ENCODE data around the gene SLC44A4.
"Not testable (repeated sequence)": the region's sequence is repeated elsewhere in the genome, so short reads cannot be mapped to it uniquely, and the experiment has no call there.

Gene SLC44A4

DNA sequence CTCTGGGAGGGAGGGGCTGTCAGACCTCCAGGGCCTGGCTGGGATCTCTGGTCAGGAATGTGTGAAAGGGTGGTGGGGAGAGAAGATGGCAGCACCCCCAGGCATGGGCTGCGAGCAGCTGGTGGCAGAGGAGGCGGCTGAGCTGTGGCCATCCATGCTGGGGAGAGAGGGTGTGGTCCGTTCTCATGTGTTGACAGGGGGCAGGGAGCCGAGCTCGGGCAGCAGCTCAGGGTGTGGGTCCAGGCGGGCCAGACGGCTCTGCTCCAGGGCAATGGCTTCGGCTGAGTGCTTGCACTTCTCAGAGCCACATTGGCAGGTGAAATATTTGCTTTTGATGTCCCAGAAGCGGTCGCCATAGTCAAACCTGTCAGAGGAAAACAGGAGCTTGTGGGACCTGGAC is 1.1 kb upstream of the SLC44A4 start:
- DNase-seq (ENCODE audit: low read depth, low spot score), result no peak

- DNase-seq (ENCODE audit: low read depth, low spot score), result no peak
These were observed 346 bp upstream of the SLC44A4 start for GRCh38 chr6:31879143-31879542.

DNA sequence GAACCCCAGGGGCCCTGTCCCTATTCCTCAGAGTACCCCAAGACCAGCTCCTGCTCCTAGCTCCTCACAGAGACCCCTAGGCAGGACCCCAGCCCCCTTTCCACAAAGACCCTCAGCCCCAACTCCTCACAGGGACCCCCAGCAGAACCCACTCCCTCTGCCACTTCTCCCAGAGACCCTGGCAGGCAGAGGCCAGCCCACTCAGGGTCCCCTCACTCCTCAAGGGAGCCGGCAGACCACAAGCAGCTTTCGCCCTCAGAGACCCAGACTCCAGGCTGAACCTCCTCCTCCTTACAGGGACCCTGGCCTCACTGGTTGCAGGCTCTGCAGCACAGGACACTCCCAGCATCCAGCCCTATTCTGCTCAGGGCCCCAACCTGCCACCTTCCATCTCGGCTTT is 575 bp downstream of the SLC44A4 start:
- no peak for DNase-seq (ENCODE audit: low read depth, low spot score)

DNA sequence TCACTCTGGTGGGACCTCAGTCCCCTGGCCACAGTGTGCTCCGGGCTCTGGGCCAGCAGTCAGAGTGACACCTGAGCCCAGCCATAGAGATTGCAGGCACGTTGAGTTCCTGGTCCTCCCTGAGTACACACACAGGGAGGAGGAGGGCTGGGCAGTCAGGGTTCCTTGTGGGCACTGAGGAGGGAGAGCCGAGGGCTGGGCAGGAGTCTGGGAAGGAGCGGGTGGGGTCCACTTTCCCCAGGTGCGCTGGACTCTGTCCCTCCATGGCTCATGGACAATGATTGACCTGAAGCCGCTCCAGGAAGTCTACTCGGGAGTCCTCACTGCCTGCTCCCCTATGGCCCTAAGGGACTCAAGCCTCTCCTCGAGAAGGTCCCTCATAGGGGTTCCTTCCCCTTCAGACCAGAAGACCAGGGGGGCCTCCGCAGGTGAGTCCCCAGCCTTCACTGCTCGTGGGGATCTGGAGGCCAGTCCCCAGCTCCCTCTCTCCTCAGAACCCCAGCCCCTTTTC is 1.1 kb downstream of the SLC44A4 start:
- DNase-seq (ENCODE audit: low read depth, low spot score), result no peak

GRCh38 chr6:31877125-31877650 is 1.6 kb downstream of the SLC44A4 start:
- no peak for DNase-seq (ENCODE audit: low read depth, low spot score)

DNA sequence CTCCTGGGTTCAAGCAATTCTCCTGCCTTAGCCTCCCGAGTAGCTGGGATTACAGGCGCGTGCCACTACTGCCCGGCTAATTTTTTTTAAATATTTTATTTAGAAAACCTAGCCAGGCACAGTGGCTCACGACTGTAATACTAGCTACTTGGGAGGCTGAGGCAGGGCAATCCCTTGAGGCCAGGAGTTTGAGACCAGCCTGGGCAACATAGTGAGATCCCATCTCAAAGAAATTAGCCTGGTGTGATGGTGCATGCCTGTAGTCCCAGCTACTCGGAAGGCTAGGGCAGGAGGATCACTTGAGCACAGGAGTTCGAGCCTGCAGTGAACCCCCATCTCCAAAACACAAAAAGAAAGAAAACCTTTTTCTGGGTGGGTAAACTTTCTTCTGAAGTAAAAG is 2.4 kb downstream of the SLC44A4 start:
- DNase-seq (ENCODE audit: low read depth, low spot score), result no peak

DNA sequence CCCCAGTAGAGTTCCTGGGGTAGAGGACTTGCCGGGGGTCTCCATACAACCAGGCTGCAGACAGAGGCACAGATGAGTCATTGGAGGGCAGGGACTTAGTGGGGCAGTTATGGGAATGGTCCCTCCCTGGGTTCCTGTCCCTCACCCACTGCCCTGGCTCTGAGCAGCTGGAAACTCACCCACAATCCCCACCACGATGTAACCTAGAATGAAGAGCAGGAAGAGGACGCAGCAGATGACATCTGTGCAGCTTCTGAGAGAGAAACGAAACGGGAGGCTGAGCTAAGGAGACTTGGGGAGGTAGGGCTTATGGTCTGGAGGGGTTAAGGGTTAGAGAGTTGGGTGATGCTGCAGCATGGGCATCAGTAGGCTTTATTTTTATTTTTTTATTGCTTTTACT is 2.9 kb downstream of the SLC44A4 start:
- no peak for DNase-seq (ENCODE audit: low read depth, low spot score)

GRCh38 chr6:31874836-31875572 is 3.8 kb downstream of the SLC44A4 start:
- DNase-seq (ENCODE audit: low read depth, low spot score), result no peak

DNA sequence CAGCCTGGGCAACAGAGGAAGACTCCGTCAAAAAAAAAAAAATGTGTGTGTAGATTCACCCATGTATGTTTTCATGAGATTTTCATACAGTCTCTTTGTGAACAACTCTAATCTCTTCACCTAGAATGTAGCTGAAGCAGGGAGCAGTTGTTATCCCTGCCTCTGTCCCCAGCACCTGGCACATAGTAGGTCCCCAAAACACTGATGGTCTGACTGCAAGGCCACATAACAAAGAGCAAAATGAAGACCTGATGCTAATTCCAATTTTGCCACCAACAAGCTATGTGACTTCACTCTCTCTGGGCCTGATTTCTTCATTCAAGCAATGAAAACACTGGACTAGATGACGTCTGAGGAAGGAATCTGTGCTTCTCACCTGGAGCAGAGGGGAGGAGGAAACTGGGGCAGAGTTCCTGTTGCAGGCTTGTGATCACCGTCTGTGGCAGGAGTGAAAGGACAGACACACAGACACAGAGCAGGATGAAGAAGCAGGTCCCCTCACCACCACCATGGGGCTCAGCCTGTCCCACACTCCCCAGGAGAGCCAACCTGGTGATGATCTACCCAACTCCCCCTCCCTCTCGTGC is 4.6 kb downstream of the SLC44A4 start:
- no peak for DNase-seq (ENCODE audit: low read depth, low spot score)

DNA sequence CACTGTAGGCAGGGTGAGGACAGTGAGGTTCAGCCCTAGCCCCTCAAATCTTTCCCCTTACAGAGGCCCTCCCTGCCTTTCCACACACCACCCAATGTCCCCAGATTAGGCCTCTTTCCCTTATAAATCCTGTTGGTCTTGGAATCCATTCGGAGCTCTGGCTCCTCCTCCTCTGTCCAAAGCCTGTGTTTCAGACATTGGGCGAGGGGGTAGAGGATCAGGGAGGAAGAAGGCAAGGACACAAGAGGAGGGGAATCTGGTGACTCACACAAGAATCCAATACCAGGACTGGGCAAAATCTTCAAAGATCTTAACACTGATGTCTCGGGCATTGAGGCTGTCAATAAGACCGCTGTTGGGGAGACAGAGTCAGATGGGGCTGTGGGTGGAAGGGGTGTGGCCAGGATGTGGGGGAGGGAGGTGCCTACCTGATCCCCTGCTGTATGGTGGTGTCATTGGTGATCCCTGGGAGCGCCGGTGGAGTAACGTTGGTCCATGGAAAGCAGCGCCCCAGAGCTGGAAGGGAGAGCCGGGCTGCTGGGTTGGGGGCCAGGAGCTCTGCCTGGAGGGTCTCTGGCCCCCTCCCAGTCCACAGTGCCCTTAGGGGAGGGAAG is 7.6 kb downstream of the SLC44A4 start:
- DNase-seq (ENCODE audit: low read depth, low spot score), result peak; percentile 27

GRCh38 chr6:31870385-31870921 is 8.3 kb downstream of the SLC44A4 start:
- no peak for DNase-seq (ENCODE audit: low read depth, low spot score)

GRCh38 chr6:31869343-31869742 is 9.5 kb downstream of the SLC44A4 start:
- no peak for DNase-seq (ENCODE audit: low read depth, low spot score)

GRCh38 chr6:31868658-31868971 is 10.2 kb downstream of the SLC44A4 start:
- DNase-seq (ENCODE audit: low read depth, low spot score), result not testable (repeated sequence)

GRCh38 chr6:31865205-31866118 is 13.3 kb downstream of the SLC44A4 start:
- no peak for DNase-seq (ENCODE audit: low read depth, low spot score)

- DNase-seq (ENCODE audit: low read depth, low spot score), result no peak
These were observed 14.0 kb downstream of the SLC44A4 start for GRCh38 chr6:31864818-31865204.

DNA sequence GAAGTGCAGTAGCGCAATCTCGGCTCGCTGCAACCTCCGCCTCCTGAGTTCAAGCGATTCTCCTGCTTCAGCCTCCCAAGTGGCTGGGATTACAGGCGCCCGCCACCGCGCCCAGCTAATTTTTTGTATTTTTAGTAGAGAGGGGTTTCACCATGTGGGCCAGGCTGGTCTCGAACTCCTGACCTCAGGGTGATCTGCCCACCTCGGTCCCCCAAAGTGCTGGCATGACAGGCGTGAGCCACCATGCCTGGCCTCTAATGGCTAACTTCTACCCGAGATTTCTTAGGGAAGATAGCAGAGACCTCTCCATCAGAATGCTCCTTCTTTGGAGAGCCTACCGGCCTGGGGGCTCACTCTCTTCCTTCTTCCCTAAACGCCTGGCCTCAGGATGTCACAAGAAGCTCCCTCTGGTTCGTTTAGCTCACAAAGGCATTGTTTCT is 14.7 kb downstream of the SLC44A4 start:
- not testable (repeated sequence) for DNase-seq (ENCODE audit: low read depth, low spot score)

GRCh38 chr6:31862344-31863235 is 16.2 kb downstream of the SLC44A4 start, which contains the start of gene NEU1:
Gene NEU1, minus strand, starts transcription at chr6:31862821. Its CDS starts 45 bp downstream, at chr6:31862776.
- DNase-seq (ENCODE audit: low read depth, low spot score), result peak; percentile 100

- DNase-seq (ENCODE audit: low read depth, low spot score), result no peak
These were observed 16.9 kb downstream of the SLC44A4 start for GRCh38 chr6:31861919-31862343.

- DNase-seq (ENCODE audit: low read depth, low spot score), result no peak
These were observed 17.6 kb downstream of the SLC44A4 start for GRCh38 chr6:31861150-31861549.

GRCh38 chr6:31860349-31860748 is 18.4 kb downstream of the SLC44A4 start:
- DNase-seq (ENCODE audit: low read depth, low spot score), result no peak

All from ELF-1 (cell line).